Measurements from ENCODE around the gene SCFD2.

DNA sequence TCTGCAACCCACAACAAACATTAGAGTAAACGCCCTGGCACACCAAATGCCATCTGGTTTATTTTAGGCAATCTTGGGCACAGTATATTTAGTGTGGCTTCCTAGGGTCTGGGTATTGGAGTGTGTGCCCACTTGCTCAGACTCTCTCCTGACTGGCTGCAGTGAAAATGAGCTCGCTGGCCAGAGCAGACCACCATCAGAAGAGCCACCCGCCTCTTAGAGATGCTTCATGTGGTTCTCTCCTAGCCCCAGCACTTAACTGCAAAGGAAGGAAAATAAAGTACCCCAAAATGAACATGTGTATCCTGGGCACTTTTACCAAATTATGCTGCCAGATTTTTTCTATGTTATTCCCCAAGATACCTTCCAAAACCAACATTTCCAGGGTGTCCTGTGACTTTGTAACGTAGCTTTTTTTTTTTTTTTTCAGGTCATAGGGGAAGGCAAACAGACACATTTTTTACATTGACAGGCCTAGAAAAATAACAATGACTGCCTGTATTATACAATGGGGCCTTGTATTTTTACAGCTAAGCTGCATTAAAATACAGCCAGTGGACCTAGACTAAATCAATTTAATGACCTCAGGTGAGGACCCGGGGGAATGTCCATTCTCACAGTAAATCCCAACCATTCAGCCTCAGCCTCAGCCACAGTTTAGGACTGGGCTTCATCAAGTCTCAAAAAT is 310.0 kb downstream of the SCFD2 start:
- TF ChIP-seq CTCF (IDR thresholded peaks at IDR 0.05; ENCODE audit: control extremely low read depth in 1 of 3, insufficient read depth in 1 of 3, low read depth in 1 of 3, low read length in 3 of 3) (no peak), EZH2 (IDR thresholded peaks at IDR 0.05; ENCODE audit: low read depth, low read length, severe bottlenecking) (no peak), RAD21 (IDR thresholded peaks at IDR 0.05 in 1 of 2, conservative IDR thresholded peaks at IDR 0.05 in 1 of 2; ENCODE audit: low read depth in 2 of 2, low read length in 2 of 2) (no peak), MAX (IDR thresholded peaks at IDR 0.05) (no peak), POLR2A (IDR thresholded peaks at IDR 0.05; ENCODE audit: control extremely low read depth in 1 of 2, low read depth in 2 of 2, low read length in 2 of 2) (no peak), JUND (IDR thresholded peaks at IDR 0.05; ENCODE audit: low read length) (no peak), EP300 (IDR thresholded peaks at IDR 0.05; ENCODE audit: borderline replicate concordance in 1 of 2, low read depth in 2 of 2, low read length in 2 of 2) (no peak), BCL11A (IDR thresholded peaks at IDR 0.05; ENCODE audit: low read depth in 2 of 2, low read length in 2 of 2) (no peak), FOSL1 (IDR thresholded peaks at IDR 0.05; ENCODE audit: insufficient read depth, low read depth, low read length) (no peak), ZNF274 (IDR thresholded peaks at IDR 0.05; ENCODE audit: borderline replicate concordance, extremely low read depth, low read length) (no peak), JUN (IDR thresholded peaks at IDR 0.05; ENCODE audit: low read depth, low read length) (no peak), USF2 (IDR thresholded peaks at IDR 0.05; ENCODE audit: low read length) (no peak), SP2 (IDR thresholded peaks at IDR 0.05; ENCODE audit: low read length) (no peak)
- TF ChIP-seq, protein P1, sequence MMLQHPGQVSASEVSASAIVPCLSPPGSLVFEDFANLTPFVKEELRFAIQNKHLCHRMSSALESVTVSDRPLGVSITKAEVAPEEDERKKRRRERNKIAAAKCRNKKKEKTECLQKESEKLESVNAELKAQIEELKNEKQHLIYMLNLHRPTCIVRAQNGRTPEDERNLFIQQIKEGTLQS (IDR thresholded peaks at IDR 0.05; ENCODE audit: insufficient read depth, low read depth, low read length), result no peak

All from H1 (cell line).